K562 (cell line): Measurements from ENCODE around the gene ITGAL. TPM values are rescaled to one million over a fixed set of nuclear protein-coding genes. Genes with fewer than 3 reads are reported as not detected.

Source experiments
- CC2D1A ChIP-seq: fragments of 450-650 bp; IDR thresholded peaks from 2 replicates; pipeline ENCODE4 v1.6.1; 2017; ENCODE audit warnings: mild to moderate bottlenecking
- ESRRA ChIP-seq: fragments of 450-650 bp; IDR thresholded peaks from 2 replicates; pipeline ENCODE4 v1.6.1; 2014; ENCODE audit warnings: low read depth, mild to moderate bottlenecking, moderate library complexity, borderline replicate concordance
- FIP1L1 ChIP-seq: fragments of 200-400 bp; formaldehyde crosslinking; IDR thresholded peaks from 2 replicates; pipeline ENCODE4 v1.6.1; 2018; ENCODE audit warnings: mild to moderate bottlenecking, low read depth, low read length; ENCODE audit not compliant: poor library complexity, severe bottlenecking
- GABPB2 ChIP-seq: fragments of 250-450 bp; sonication (Bioruptor Pico); conservative IDR thresholded peaks from 2 replicates; pipeline ENCODE4 v1.5.1; 2021; ENCODE audit warnings: mild to moderate bottlenecking
- HMG20A ChIP-seq: fragments of 450-650 bp; formaldehyde crosslinking; conservative IDR thresholded peaks from 2 replicates; pipeline ENCODE4 v1.4.0; 2020; ENCODE audit warnings: mild to moderate bottlenecking, mixed read lengths
- HNRNPH1 ChIP-seq: fragments of 200-400 bp; formaldehyde crosslinking; optimal IDR thresholded peaks from 2 replicates; pipeline ENCODE3; 2017; ENCODE audit warnings: low read depth, mild to moderate bottlenecking, low read length, moderate library complexity
- KLF16 ChIP-seq: IDR thresholded peaks from 2 replicates; pipeline ENCODE4 v1.6.1; 2016; ENCODE audit warnings: antibody characterized with exemption
- NCOA4 ChIP-seq: fragments of 450-650 bp; IDR thresholded peaks from 2 replicates; pipeline ENCODE4 v1.6.1; 2018; ENCODE audit warnings: mild to moderate bottlenecking; ENCODE audit not compliant: partially characterized antibody
- RBBP5 ChIP-seq: fragments of 200-600 bp; sonication (generic); IDR thresholded peaks from 2 replicates; pipeline ENCODE4 v1.6.1; 2012; ENCODE audit warnings: borderline replicate concordance, mild to moderate bottlenecking, low read length, control low read depth, inconsistent platforms; ENCODE audit not compliant: insufficient read depth, poor library complexity, severe bottlenecking
- TGIF2 ChIP-seq: sonication (generic); formaldehyde crosslinking; IDR thresholded peaks from 2 replicates; pipeline ENCODE4 v1.8.1; 2022; ENCODE audit warnings: mild to moderate bottlenecking, missing genetic modification reagents, moderate library complexity
- TOE1 ChIP-seq, 2 experiments: fragments of 450-650 bp in 1 of 2; sonication (generic) in 1 of 2; formaldehyde crosslinking in 1 of 2; IDR thresholded peaks; 2 replicates each; pipeline versions ENCODE4 v1.7.1 to v1.8.0; 2016 to 2022; ENCODE audit warnings: borderline replicate concordance in 2 of 2, mild to moderate bottlenecking in 2 of 2, antibody characterized with exemption in 1 of 2, inconsistent platforms in 1 of 2, low read depth in 1 of 2, missing genetic modification reagents in 1 of 2, moderate library complexity in 1 of 2
- WHSC1 ChIP-seq: IDR thresholded peaks from one replicate; pipeline ENCODE4 v1.6.1; 2012; ENCODE audit warnings: low read length, control low read depth, inconsistent platforms
- ZNF124 ChIP-seq: sonication (generic); formaldehyde crosslinking; IDR thresholded peaks from 2 replicates; pipeline ENCODE4 v1.8.1; 2022; ENCODE audit warnings: missing genetic modification reagents
- ZNF717 ChIP-seq: fragments of 250-450 bp; sonication (Bioruptor Pico); IDR thresholded peaks from 2 replicates; pipeline ENCODE4 v1.5.0; 2021
- polyA plus RNA-seq, 8 experiments: library from polyadenylated mRNA; depleted of rRNA in 4 of 8; stranded (reverse) in 5 of 8; unstranded in 3 of 8; fragments of >200 nt; fragmentation: Nextera tagmentation in 2 of 8; fragmentation: Illumina TruSeq in 1 of 8; extraction: Ambion mirVana in 2 of 8; extraction: Trizol in 1 of 8; gene quantifications; 2 replicates each; pipeline versions ENCODE4 v1.2.1 to v1.2.3, GENCODE V29; 2011 to 2014; ENCODE audit warnings: inconsistent platforms in 1 of 8, missing spikeins in 1 of 8
- total RNA-seq, 7 experiments: library from RNA; depleted of rRNA in 6 of 7; stranded (reverse); fragments of >200 nt in 6 of 7; fragmentation: Illumina TruSeq in 2 of 7; extraction: Trizol in 2 of 7; gene quantifications; 2 replicates each; pipeline versions ENCODE4 v1.2.1 to v1.2.3, GENCODE V29; 2011 to 2021; ENCODE audit warnings: low replicate concordance in 1 of 7
- TF ChIP-seq, protein P1 (sequence below), 2 experiments: IDR thresholded peaks; 2 replicates each; pipeline ENCODE4 v1.6.1; 2011; ENCODE audit warnings: borderline replicate concordance in 1 of 2, control low read depth in 1 of 2, low read depth in 1 of 2, low read length in 1 of 2, mild to moderate bottlenecking in 1 of 2, mixed read lengths in 1 of 2, moderate library complexity in 1 of 2; ENCODE audit not compliant: insufficient read depth in 1 of 2, insufficient read length in 1 of 2, poor library complexity in 1 of 2, severe bottlenecking in 1 of 2; ENCODE audit errors: extremely low read depth in 1 of 2
- TF ChIP-seq, protein P2 (sequence below): fragments of 250-450 bp; sonication (Bioruptor Pico); IDR thresholded peaks from 2 replicates; pipeline ENCODE4 v1.5.0; 2020; ENCODE audit warnings: mild to moderate bottlenecking, borderline replicate concordance
- TF ChIP-seq, protein P3 (sequence below), 2 experiments: fragments of 450-650 bp; IDR thresholded peaks; 2 replicates each; pipeline ENCODE4 v1.6.1; 2016
- TF ChIP-seq, protein P4 (sequence below), 2 experiments: fragments of 450-650 bp in 1 of 2; IDR thresholded peaks; 2 replicates each; pipeline ENCODE4 v1.6.1; 2011 to 2017; ENCODE audit warnings: low read depth in 2 of 2, antibody characterized with exemption in 1 of 2, borderline replicate concordance in 1 of 2, low read length in 1 of 2, mild to moderate bottlenecking in 1 of 2, mixed read lengths in 1 of 2; ENCODE audit not compliant: control insufficient read depth in 1 of 2

ITGAL gene
- total and polyA plus RNA-seq, 9 of the 15 experiments (the other 6 are each of a cell fraction or from before 2014, with no cell fraction given), result 0.01 to 0.53 TPM; not detected in 7

DNA sequence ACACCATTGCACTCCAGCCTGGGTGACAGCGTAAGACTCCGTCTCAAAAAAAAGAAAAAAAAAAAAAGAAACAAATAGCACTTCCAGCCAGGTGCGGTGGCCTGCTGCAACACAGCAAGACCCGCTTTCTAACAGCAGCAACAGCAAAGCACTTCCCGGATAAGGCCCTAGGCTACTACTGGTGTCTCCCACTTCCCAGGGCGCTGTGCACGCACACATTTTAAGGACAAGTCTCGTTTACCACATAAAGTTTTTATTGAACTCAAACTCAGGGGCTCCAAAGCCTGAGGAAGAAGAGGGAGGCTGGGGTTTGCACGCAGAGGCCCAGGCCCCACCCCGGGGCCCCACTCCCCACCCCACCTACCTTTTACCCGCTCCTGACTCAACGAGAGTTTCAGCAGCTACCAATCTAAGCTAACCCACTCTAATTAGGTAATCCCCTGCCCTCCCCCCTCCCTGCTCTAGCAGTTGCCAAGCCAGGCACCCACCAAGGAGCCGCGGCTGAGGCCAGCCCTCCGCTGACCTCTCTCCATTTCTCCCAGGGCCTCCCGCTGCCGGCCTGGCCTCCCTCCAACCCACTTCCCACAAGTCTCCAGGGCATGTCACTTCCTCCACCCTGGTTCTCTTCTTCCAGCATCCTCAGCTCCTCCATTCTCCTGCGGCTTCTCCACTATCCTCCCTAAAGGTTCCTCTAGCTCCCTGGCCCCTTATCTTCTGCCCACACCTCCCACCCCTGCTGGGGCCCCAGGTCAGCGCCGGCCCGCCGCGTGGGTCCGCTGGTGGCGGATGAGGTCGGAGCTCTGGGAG is 51.4 kb downstream of the ITGAL start (continued):
- TF ChIP-seq, protein P1, sequence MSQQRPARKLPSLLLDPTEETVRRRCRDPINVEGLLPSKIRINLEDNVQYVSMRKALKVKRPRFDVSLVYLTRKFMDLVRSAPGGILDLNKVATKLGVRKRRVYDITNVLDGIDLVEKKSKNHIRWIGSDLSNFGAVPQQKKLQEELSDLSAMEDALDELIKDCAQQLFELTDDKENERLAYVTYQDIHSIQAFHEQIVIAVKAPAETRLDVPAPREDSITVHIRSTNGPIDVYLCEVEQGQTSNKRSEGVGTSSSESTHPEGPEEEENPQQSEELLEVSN (IDR thresholded peaks at IDR 0.05; ENCODE audit: borderline replicate concordance in 1 of 2, extremely low read depth in 1 of 2, insufficient read depth in 1 of 2, insufficient read length in 1 of 2, low read depth in 1 of 2, low read length in 1 of 2, poor library complexity in 1 of 2, severe bottlenecking in 1 of 2), result peak in 1 of 2 experiments; percentile 35
- TF ChIP-seq, protein P2, sequence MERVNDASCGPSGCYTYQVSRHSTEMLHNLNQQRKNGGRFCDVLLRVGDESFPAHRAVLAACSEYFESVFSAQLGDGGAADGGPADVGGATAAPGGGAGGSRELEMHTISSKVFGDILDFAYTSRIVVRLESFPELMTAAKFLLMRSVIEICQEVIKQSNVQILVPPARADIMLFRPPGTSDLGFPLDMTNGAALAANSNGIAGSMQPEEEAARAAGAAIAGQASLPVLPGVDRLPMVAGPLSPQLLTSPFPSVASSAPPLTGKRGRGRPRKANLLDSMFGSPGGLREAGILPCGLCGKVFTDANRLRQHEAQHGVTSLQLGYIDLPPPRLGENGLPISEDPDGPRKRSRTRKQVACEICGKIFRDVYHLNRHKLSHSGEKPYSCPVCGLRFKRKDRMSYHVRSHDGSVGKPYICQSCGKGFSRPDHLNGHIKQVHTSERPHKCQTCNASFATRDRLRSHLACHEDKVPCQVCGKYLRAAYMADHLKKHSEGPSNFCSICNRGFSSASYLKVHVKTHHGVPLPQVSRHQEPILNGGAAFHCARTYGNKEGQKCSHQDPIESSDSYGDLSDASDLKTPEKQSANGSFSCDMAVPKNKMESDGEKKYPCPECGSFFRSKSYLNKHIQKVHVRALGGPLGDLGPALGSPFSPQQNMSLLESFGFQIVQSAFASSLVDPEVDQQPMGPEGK (CRISPR knock-in tag), result no peak
- TF ChIP-seq ESRRA (no peak), ZNF717 (no peak), WHSC1 (no peak), CC2D1A (no peak), RBBP5 (no peak), TOE1 (IDR thresholded peaks at IDR 0.05; ENCODE audit: borderline replicate concordance) (no peak), TOE1 (CRISPR knock-in tag; IDR thresholded peaks at IDR 0.05; ENCODE audit: borderline replicate concordance, low read depth) (no peak), HMG20A (CRISPR knock-in tag) (no peak), ZNF124 (CRISPR knock-in tag) (no peak), NCOA4 (no peak), KLF16 (no peak), TGIF2 (CRISPR knock-in tag) (no peak), HNRNPH1 (no peak), FIP1L1 (no peak), GABPB2 (CRISPR knock-in tag) (no peak)
- TF ChIP-seq, protein P3, sequence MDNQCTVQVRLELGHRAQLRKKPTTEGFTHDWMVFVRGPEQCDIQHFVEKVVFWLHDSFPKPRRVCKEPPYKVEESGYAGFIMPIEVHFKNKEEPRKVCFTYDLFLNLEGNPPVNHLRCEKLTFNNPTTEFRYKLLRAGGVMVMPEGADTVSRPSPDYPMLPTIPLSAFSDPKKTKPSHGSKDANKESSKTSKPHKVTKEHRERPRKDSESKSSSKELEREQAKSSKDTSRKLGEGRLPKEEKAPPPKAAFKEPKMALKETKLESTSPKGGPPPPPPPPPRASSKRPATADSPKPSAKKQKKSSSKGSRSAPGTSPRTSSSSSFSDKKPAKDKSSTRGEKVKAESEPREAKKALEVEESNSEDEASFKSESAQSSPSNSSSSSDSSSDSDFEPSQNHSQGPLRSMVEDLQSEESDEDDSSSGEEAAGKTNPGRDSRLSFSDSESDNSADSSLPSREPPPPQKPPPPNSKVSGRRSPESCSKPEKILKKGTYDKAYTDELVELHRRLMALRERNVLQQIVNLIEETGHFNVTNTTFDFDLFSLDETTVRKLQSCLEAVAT (IDR thresholded peaks at IDR 0.05), result no peak
- TF ChIP-seq, protein P4, sequence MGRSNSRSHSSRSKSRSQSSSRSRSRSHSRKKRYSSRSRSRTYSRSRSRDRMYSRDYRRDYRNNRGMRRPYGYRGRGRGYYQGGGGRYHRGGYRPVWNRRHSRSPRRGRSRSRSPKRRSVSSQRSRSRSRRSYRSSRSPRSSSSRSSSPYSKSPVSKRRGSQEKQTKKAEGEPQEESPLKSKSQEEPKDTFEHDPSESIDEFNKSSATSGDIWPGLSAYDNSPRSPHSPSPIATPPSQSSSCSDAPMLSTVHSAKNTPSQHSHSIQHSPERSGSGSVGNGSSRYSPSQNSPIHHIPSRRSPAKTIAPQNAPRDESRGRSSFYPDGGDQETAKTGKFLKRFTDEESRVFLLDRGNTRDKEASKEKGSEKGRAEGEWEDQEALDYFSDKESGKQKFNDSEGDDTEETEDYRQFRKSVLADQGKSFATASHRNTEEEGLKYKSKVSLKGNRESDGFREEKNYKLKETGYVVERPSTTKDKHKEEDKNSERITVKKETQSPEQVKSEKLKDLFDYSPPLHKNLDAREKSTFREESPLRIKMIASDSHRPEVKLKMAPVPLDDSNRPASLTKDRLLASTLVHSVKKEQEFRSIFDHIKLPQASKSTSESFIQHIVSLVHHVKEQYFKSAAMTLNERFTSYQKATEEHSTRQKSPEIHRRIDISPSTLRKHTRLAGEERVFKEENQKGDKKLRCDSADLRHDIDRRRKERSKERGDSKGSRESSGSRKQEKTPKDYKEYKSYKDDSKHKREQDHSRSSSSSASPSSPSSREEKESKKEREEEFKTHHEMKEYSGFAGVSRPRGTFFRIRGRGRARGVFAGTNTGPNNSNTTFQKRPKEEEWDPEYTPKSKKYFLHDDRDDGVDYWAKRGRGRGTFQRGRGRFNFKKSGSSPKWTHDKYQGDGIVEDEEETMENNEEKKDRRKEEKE (IDR thresholded peaks at IDR 0.05; ENCODE audit: borderline replicate concordance in 1 of 2, control insufficient read depth in 1 of 2, low read depth in 2 of 2, low read length in 1 of 2), result no peak
